Neutrophil (primary cell): Measurements from ENCODE around the gene CKS1B.
A peak's percentile ranks its signal among the peaks of the same experiment; 100 is the strongest.

Source experiments
- H3K27ac ChIP-seq: fragments of 200-600 bp; sonication (generic); 2 replicates; pipeline ENCODE4 v1.5.1; 2016; ENCODE audit warnings: mild to moderate bottlenecking, moderate library complexity
- H3K27me3 ChIP-seq: fragments of 200-600 bp; sonication (generic); 2 replicates; pipeline ENCODE4 v1.6.0; 2016; ENCODE audit warnings: mild to moderate bottlenecking
- H3K36me3 ChIP-seq: fragments of 200-600 bp; sonication (generic); 2 replicates; pipeline ENCODE4 v1.5.1; 2017
- H3K4me1 ChIP-seq, 2 experiments: fragments of 200-600 bp in 1 of 2; sonication (generic) in 1 of 2; 1 replicate in 1 of 2; 2 replicates in 1 of 2; pipeline versions ENCODE4 v1.5.1 to v1.6.1; 2013 to 2016; ENCODE audit warnings: low read depth in 1 of 2, low read length in 1 of 2, mild to moderate bottlenecking in 1 of 2, moderate library complexity in 1 of 2; ENCODE audit not compliant: control insufficient read depth in 1 of 2, insufficient read depth in 1 of 2
- H3K4me3 ChIP-seq, 2 experiments: fragments of 200-600 bp in 1 of 2; sonication (generic) in 1 of 2; 1 replicate in 1 of 2; 2 replicates in 1 of 2; pipeline ENCODE4 v1.5.1; 2013 to 2016; ENCODE audit warnings: low read depth in 1 of 2, low read length in 1 of 2, mild to moderate bottlenecking in 1 of 2, moderate library complexity in 1 of 2
- H3K9me3 ChIP-seq: fragments of 200-600 bp; sonication (generic); 2 replicates; pipeline ENCODE4 v1.5.1; 2016
- CTCF ChIP-seq: fragments of 200-600 bp; sonication (generic); IDR thresholded peaks from 2 replicates; pipeline ENCODE4 v1.5.1; 2016; ENCODE audit warnings: antibody characterized with exemption

Gene CKS1B

GRCh38 chr1:154999571-155000410 lies 25.3 kb downstream of the CKS1B start:
- Histone ChIP-seq H3K27ac (peak overlapping the region; percentile 97), H3K9me3 (no peaks in the 10 kb centered on the region), H3K36me3 (no peaks in the 10 kb centered on the region), H3K4me3 (peak overlapping the region; percentile 85 to 100), H3K4me1 (peaks cover 48 to 57% of the 10 kb centered on the region in 2 experiments), H3K27me3 (no peaks in the 10 kb centered on the region)
- no peak for TF ChIP-seq CTCF

- TF ChIP-seq CTCF: no peak
- Histone ChIP-seq H3K36me3 (no peaks in the 10 kb centered on the region), H3K27ac (peak overlapping the region; percentile 97), H3K27me3 (no peaks in the 10 kb centered on the region), H3K4me3 (peak overlapping the region; percentile 85 to 100), H3K4me1 (peaks cover 54 to 63% of the 10 kb centered on the region in 2 experiments), H3K9me3 (no peaks in the 10 kb centered on the region)
These were observed 25.9 kb downstream of the CKS1B start for GRCh38 chr1:155000411-155000725.

- Histone ChIP-seq H3K4me3 (peak overlapping the region; percentile 85 to 100), H3K9me3 (no peaks in the 10 kb centered on the region), H3K27me3 (no peaks in the 10 kb centered on the region), H3K27ac (peak overlapping the region; percentile 97), H3K36me3 (no peaks in the 10 kb centered on the region), H3K4me1 (peaks cover 59 to 68% of the 10 kb centered on the region in 2 experiments)
- TF ChIP-seq CTCF: peak; percentile 38
These were observed 26.4 kb downstream of the CKS1B start for GRCh38 chr1:155000726-155001424.

GRCh38 chr1:155001425-155001674 lies 26.9 kb downstream of the CKS1B start:
- no peak for TF ChIP-seq CTCF
- Histone ChIP-seq H3K27me3 (no peaks in the 10 kb centered on the region), H3K36me3 (no peaks in the 10 kb centered on the region), H3K4me3 (peak overlapping the region; percentile 85 to 100), H3K4me1 (peaks cover 64 to 73% of the 10 kb centered on the region in 2 experiments), H3K9me3 (no peaks in the 10 kb centered on the region), H3K27ac (peak overlapping the region; percentile 97)

GRCh38 chr1:155001675-155002463 lies 27.4 kb downstream of the CKS1B start:
- no peaks in the 10 kb centered on the region for H3K9me3 ChIP-seq
- peaks cover 69 to 77% of the 10 kb centered on the region in 2 experiments for H3K4me1 ChIP-seq
- no peaks in the 10 kb centered on the region for H3K36me3 ChIP-seq
- TF ChIP-seq CTCF: peak; percentile 62
- peak overlapping the region; percentile 97 for H3K27ac ChIP-seq
- H3K27me3 ChIP-seq: no peaks in the 10 kb centered on the region
- peak overlapping the region; percentile 85 to 100 for H3K4me3 ChIP-seq
